Measurements from ENCODE around the gene EYA4.
A peak's percentile ranks its signal among the peaks of the same experiment; 100 is the strongest.

EYA4 gene

GRCh38 chr6:133289733-133290306 lies 48.7 kb downstream of the EYA4 start:
- DNase-seq (ENCODE audit: low read depth in 2 of 2): no peak

DNA sequence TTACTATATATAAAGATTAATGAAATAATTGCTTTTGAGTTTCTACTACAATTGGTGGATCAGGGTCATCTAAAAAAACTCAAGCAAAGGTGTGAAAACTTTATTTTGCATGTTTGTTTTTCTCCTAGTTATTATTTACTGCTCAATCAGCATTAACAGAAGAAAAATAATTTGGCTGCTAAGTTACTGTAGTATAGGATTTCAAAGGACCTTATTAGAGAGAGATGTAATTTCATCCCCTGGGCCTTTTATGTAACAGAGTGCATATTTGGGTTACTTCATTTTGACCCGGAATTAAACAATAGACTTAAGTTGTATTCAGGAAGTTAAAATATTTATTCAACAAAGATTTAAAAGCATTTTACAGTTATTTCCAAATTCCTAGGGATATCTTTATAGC lies 49.8 kb downstream of the EYA4 start:
- no peak for DNase-seq (ENCODE audit: low read depth in 2 of 2)

DNA sequence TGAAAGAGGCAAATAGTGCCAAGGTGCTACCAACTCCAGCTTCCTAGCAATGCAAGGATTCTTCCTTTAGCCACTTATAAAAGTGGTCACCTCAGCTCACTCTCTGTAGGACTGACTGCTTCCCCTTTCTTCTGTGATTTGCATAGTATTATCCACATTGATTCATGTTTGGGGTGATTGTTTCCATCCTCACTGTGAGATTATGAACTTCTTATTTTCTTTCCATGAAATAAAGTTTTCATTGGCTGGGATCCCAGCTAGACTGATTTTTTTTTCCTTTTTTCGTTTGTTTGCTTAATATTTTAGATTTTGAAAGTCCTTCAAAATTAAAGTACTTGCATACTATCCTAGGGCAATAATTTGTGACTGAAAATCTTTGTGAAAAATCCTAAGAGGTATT lies 50.5 kb downstream of the EYA4 start:
- DNase-seq (ENCODE audit: low read depth in 2 of 2): no peak

- no peak for DNase-seq (ENCODE audit: low read depth in 2 of 2)
Measured at GRCh38 chr6:133297657-133298056, 56.5 kb downstream of the EYA4 start.

GRCh38 chr6:133298335-133298734 lies 57.2 kb downstream of the EYA4 start:
- no peak for DNase-seq (ENCODE audit: low read depth in 2 of 2)

DNA sequence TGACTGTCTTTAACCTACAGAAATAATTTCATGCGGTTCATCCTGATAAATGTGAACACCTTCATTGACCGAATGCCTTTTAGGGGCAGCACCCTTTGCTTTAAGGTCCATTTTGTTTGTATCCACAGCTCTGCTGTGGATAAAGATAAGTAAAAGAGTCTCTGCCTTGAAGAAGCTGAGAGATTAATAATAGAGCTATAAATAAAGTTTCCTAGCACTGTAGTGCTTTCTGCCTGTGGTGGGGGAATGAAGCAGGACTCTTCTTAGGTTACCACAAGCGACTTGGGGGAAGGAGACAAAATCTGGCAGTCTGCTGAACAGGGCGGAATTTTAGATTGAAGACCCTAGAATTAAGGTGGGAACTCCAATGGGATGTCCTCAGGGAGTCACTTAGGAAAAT lies 57.6 kb downstream of the EYA4 start:
- no peak for DNase-seq (ENCODE audit: low read depth in 2 of 2)

- no peak for DNase-seq (ENCODE audit: low read depth in 2 of 2)
Measured at GRCh38 chr6:133300896-133301295, 59.7 kb downstream of the EYA4 start.

- no peak for DNase-seq (ENCODE audit: low read depth in 2 of 2)
Measured at GRCh38 chr6:133301835-133302234, 60.7 kb downstream of the EYA4 start.

- DNase-seq (ENCODE audit: low read depth in 2 of 2): peak; percentile 5 to 12
Measured at GRCh38 chr6:133306931-133307330, 65.8 kb downstream of the EYA4 start.

DNA sequence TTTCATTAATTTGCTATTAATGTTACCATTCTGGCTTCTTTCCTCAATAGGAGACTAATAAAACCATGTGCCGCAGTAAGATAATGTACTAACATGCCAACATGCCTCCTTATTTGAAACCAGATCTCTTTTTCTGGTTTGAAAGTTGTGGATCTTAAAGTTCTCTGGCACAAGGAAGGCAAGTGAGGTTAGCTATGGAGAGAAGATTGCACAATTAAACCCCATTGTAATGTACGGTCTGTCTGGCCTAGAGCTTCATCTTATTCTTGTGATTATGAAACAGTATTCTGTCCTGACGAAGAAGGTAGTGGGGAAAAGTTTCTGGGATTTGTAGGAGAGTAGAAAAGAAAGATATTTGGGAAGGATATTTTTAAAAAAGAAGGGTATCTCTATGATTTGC lies 68.4 kb downstream of the EYA4 start:
- DNase-seq (ENCODE audit: low read depth in 2 of 2): no peak

GRCh38 chr6:133312006-133312405 lies 70.8 kb downstream of the EYA4 start:
- DNase-seq (ENCODE audit: low read depth in 2 of 2): no peak

DNA sequence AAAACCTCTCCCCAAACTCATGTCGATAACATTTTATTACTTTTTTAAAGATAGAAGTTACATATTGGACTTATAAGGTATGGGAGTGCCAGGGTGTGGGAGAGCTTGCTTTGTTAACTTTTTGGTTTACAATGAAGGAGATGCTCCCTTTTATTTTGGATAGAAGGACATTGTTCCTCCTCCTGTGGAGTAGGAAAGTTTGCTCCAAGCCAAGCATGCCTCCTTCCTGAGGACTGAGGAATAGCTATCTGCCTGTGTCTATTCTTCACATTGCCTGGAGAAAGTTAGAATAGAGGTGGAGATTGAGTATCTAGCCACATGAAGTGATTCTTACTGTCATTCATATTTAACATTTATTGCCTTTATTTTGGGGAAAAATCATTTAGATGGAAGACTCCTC lies 71.9 kb downstream of the EYA4 start:
- DNase-seq (ENCODE audit: low read depth in 2 of 2): no peak

DNA sequence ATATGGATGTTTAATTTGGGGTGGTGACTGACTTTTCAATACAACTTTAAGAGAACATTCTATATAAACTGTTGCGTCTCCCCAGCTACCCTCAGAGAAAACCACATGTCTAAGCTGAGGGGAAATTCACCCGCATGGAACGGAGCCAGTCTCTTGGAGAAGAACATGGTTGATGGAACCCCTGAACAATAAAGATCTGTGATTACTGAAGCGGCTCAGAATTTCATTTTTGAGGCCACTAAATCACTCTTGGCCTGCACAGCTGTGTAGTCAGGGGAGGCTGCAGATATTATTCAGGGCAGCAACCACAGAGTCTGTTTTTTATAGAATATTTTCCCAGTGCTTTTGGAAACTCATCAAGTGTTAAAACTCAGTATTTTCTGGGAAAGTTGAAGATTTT lies 73.8 kb downstream of the EYA4 start:
- no peak for DNase-seq (ENCODE audit: low read depth in 2 of 2)

DNA sequence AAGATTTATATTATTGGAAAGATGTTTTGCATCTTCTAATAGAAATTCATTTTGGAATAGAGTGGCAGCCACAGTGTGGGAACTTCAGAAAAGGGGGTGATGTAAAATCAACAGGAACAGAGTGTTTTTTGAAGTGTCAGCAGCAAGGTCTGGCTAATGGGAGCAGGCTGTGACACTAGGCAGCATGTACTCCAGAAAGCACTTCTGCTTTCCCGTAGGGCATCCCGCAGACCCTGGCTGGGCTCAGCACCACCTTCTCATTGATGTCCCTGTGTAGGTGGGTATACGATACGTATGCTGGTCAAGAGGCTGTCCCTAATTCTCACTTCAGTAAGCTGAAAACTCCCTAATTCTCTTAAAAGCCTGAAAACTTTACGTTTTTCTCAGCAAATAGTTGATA lies 74.7 kb downstream of the EYA4 start:
- DNase-seq (ENCODE audit: low read depth in 2 of 2): no peak

DNA sequence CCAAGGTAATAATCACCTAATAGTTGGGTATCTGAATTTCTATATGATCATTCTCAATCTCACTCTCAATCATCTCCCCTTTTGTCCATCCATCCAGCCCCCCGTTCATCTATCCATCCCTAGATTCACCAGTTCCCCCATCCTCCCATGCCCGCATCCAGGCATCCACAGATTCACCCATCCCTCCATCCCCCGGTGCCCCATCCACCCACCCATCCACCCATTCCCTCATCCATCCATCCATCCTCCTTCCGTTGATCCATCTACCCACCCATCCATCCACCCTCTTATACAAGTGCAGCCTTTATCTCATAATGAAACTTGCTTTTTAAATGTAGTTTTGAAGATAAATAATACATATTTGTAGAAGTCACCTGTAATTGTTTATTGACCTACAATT lies 76.5 kb downstream of the EYA4 start:
- DNase-seq (ENCODE audit: low read depth in 2 of 2): no peak

DNA sequence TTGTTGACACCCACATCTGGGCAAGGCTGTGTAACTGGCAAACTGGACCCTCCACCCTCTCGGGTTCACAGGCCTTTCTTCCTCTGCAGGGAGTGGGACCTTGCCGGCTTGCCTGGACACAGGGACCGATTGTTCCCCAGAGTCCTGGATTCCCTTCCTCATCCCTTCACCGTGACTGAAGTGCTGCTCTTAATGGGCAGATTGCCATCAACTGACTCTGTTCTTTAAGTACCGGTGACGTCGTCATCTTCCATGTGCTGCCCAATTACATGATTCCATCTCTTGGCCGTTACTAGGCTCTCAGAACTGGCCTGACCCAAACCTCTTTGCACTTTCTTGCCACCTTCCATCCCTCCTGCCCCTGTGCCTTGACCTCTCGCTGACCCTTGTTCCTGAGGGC lies 85.4 kb downstream of the EYA4 start:
- no peak for DNase-seq (ENCODE audit: low read depth in 2 of 2)

DNA sequence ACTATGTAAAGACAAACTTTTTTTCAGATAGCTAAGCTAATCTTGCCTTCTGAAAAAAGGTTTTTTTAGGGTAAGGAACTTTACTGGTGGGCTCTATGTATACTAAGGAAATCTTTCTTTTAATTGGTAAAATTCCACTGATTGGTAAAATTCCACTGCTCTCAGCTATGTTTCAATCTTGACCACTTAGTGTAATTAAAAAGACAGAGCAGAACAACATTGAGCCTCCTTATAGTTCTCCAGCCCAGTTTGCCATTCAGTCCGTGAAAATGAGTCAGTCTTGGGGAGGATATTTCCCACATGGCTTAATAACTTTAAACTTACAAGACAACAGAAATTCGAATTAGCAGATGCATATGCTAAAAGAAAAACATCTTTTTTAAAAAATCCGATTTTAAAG lies 92.7 kb downstream of the EYA4 start:
- DNase-seq (ENCODE audit: low read depth in 2 of 2): no peak

DNA sequence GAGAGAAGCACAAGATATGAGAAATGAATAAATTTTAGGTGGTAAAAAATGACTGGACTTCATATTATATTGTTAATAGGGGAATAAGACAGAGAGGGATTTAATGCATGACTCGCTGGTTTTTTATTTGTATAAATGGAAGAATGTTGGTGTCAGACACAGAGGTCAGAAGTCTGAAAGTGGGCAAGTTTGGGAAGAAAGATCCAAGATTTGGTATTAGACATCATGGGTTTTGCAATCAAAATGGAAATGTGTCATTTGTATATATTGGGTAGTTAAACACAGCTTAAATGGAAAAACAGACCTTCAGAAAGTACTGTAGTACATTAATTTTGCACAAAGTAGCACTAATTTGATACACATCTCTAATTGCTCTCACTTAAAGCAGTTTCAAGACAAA lies 96.2 kb downstream of the EYA4 start:
- no peak for DNase-seq (ENCODE audit: low read depth in 2 of 2)

- no peak for DNase-seq (ENCODE audit: low read depth in 2 of 2)
Measured at GRCh38 chr6:133339543-133340384, 98.6 kb downstream of the EYA4 start.

DNA sequence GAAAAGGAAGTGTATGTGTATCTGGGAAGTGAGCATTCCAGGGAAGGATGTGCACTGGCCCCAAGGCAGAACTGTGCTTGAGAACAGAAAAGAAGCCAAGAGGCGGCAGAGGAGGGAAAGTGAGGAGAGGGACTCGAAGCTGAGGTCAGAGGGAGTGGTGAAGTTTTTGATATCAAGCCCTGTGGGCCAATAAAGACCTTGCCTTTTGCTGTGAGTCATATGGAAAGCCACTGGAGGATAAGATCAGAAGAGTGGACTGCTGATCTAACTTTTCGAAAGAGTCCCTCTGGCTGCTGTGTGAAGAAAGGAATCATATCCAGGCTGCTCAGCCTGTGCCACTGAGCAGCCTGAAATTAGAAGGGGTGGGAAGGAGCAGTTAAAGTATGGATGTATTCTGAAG lies 99.4 kb downstream of the EYA4 start:
- DNase-seq (ENCODE audit: low read depth in 2 of 2): no peak

GRCh38 chr6:133341607-133342158 lies 100.5 kb downstream of the EYA4 start:
- no peak for DNase-seq (ENCODE audit: low read depth in 2 of 2)

GRCh38 chr6:133343220-133343619 lies 102.1 kb downstream of the EYA4 start:
- no peak for DNase-seq (ENCODE audit: low read depth in 2 of 2)

DNA sequence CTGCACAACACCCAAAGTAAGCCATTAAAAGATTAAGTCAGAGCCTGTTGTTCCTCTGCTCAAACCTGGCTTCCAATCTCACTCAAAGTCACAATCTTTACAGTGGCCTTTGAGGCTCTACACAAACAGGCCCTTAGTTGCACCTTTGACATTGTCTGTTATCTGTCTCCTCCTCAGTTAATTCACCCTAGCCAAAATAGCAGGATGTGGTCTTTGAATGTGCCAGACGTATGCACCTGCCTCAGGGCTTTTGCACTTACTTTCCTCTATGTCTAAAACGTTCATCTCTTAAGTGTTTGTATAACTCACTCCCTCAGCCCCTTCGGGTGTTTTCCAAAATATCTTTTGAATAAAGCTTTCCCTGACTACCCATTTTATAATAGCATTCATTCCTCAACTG lies 107.7 kb downstream of the EYA4 start:
- no peak for DNase-seq (ENCODE audit: low read depth in 2 of 2)

Measured in fibroblast of skin of left quadriceps (primary cell).